GM23338 (cell line): ENCODE measurements around the gene VPS45. TPM values are rescaled to one million over a fixed set of nuclear protein-coding genes. Genes with fewer than 3 reads are reported as not detected.

Experiments used
- ATAC-seq: fragments of 200-7000 bp; cut with Tn5 transposase; 3 replicates; pipeline ENCODE4 v1.9.1; 2020
- DNase-seq: peaks from one replicate; pipeline ENCODE4 v3.0.0-alpha.2; 2015; ENCODE audit warnings: low spot score
- H2AFZ ChIP-seq: fragments of 200-600 bp; sonication (generic); 2 replicates; pipeline ENCODE4 v1.8.0; 2016; ENCODE audit warnings: antibody characterized with exemption, mild to moderate bottlenecking, moderate library complexity
- H3F3A ChIP-seq: fragments of 200-600 bp; sonication (generic); replicated peaks from 2 replicates; pipeline ENCODE4 v1.8.0; 2017; ENCODE audit warnings: antibody characterized with exemption, mixed run types, low read depth
- H3K27ac ChIP-seq: fragments of 200-600 bp; sonication (generic); 2 replicates; pipeline ENCODE4 v1.6.1; 2016; ENCODE audit warnings: low read depth
- H3K27me3 ChIP-seq: fragments of 200-600 bp; sonication (generic); 2 replicates; pipeline ENCODE4 v1.8.0; 2016; ENCODE audit warnings: mild to moderate bottlenecking, mixed run types, moderate library complexity; ENCODE audit not compliant: insufficient read depth
- H3K36me3 ChIP-seq: fragments of 200-600 bp; sonication (generic); 2 replicates; pipeline ENCODE4 v1.8.0; 2016; ENCODE audit warnings: mild to moderate bottlenecking; ENCODE audit not compliant: insufficient read depth
- H3K4me1 ChIP-seq: fragments of 200-600 bp; sonication (generic); 2 replicates; pipeline ENCODE4 v1.8.0; 2016; ENCODE audit warnings: mild to moderate bottlenecking, moderate library complexity; ENCODE audit not compliant: insufficient read depth
- H3K4me2 ChIP-seq: fragments of 200-600 bp; sonication (generic); 2 replicates; pipeline ENCODE4 v1.7.1; 2017; ENCODE audit warnings: mixed run types
- H3K4me3 ChIP-seq: fragments of 200-600 bp; sonication (generic); 2 replicates; pipeline ENCODE4 v1.6.1; 2016; ENCODE audit warnings: mixed run types
- H3K79me2 ChIP-seq: fragments of 200-600 bp; sonication (generic); replicated peaks from 2 replicates; pipeline ENCODE4 v1.8.0; 2017; ENCODE audit warnings: mild to moderate bottlenecking; ENCODE audit not compliant: insufficient read depth
- H3K9me2 ChIP-seq: fragments of 200-600 bp; sonication (generic); 2 replicates; pipeline ENCODE4 v1.8.0; 2017; ENCODE audit not compliant: insufficient read depth
- H4K20me1 ChIP-seq: fragments of 200-600 bp; sonication (generic); replicated peaks from 2 replicates; pipeline ENCODE4 v1.8.0; 2017; ENCODE audit warnings: mild to moderate bottlenecking; ENCODE audit not compliant: insufficient read depth
- H3K27ac Mint-ChIP-seq: 2 replicates; pipeline ENCODE4 v1.8.0; 2020; ENCODE audit warnings: inconsistent platforms, mild to moderate bottlenecking, moderate library complexity, mixed read lengths
- H3K27me3 Mint-ChIP-seq: 3 replicates; pipeline ENCODE4 v1.8.0; 2022; ENCODE audit warnings: low read depth, mild to moderate bottlenecking, moderate library complexity, mixed read lengths, inconsistent platforms; ENCODE audit not compliant: insufficient read depth, poor library complexity
- H3K36me3 Mint-ChIP-seq: 3 replicates; pipeline ENCODE4 v1.8.0; 2021; ENCODE audit warnings: low read depth, mild to moderate bottlenecking, inconsistent platforms, moderate library complexity, mixed read lengths
- H3K4me1 Mint-ChIP-seq: 3 replicates; pipeline ENCODE4 v1.8.0; 2020; ENCODE audit warnings: mild to moderate bottlenecking, inconsistent platforms, mixed read lengths
- H3K4me3 Mint-ChIP-seq: 3 replicates; pipeline ENCODE4 v1.8.0; 2021; ENCODE audit warnings: moderate library complexity, mild to moderate bottlenecking, inconsistent platforms, mixed read lengths
- H3K9me3 Mint-ChIP-seq: 3 replicates; pipeline ENCODE4 v1.8.0; 2020; ENCODE audit warnings: moderate library complexity, mild to moderate bottlenecking, inconsistent platforms, mixed read lengths
- ETS1 ChIP-seq: IDR thresholded peaks from 2 replicates; pipeline ENCODE4 v1.6.1; 2016; ENCODE audit warnings: antibody characterized with exemption
- EZH2 ChIP-seq: fragments of 200-600 bp; sonication (generic); IDR thresholded peaks from one replicate; pipeline ENCODE4 v1.8.0; 2017; ENCODE audit warnings: antibody characterized with exemption, mild to moderate bottlenecking, low read depth; ENCODE audit not compliant: unreplicated experiment
- JUNB ChIP-seq: IDR thresholded peaks from one replicate; pipeline ENCODE4 v1.6.1; 2016; ENCODE audit warnings: antibody characterized with exemption; ENCODE audit not compliant: unreplicated experiment
- POLR2AphosphoS5 ChIP-seq: IDR thresholded peaks from 2 replicates; pipeline ENCODE4 v1.6.1; 2016; ENCODE audit warnings: antibody characterized with exemption, low read depth
- REST ChIP-seq: IDR thresholded peaks from one replicate; pipeline ENCODE4 v1.6.1; 2018; ENCODE audit warnings: antibody characterized with exemption; ENCODE audit not compliant: unreplicated experiment
- STAT1 ChIP-seq: IDR thresholded peaks from one replicate; pipeline ENCODE4 v1.6.1; 2016; ENCODE audit warnings: antibody characterized with exemption; ENCODE audit not compliant: unreplicated experiment
- ZNF114 ChIP-seq: fragments of 250-450 bp; sonication (Bioruptor Pico); IDR thresholded peaks from 2 replicates; pipeline ENCODE4 v1.5.0; 2020; ENCODE audit warnings: mild to moderate bottlenecking, moderate library complexity
- polyA plus RNA-seq: library from polyadenylated mRNA; unstranded; fragments of >200 nt; fragmentation: Nextera tagmentation; extraction: Ambion mirVana; gene quantifications from 2 replicates; pipeline ENCODE4 v1.2.1, GENCODE V29; 2016
- total RNA-seq: library from RNA; depleted of rRNA; stranded (reverse); fragments of >200 nt; shearing (Covaris generic); gene quantifications from 2 replicates; pipeline ENCODE4 v1.2.3, GENCODE V29; 2014
- TF ChIP-seq, protein P1 (sequence below): fragments of 250-450 bp; sonication (Bioruptor Pico); IDR thresholded peaks from 2 replicates; pipeline ENCODE4 v1.5.0; 2020; ENCODE audit warnings: mild to moderate bottlenecking, moderate library complexity

VPS45 gene
- total and polyA plus RNA-seq, 2 experiments from 2014 or later, result 23.5 to 37.5 TPM

DNA sequence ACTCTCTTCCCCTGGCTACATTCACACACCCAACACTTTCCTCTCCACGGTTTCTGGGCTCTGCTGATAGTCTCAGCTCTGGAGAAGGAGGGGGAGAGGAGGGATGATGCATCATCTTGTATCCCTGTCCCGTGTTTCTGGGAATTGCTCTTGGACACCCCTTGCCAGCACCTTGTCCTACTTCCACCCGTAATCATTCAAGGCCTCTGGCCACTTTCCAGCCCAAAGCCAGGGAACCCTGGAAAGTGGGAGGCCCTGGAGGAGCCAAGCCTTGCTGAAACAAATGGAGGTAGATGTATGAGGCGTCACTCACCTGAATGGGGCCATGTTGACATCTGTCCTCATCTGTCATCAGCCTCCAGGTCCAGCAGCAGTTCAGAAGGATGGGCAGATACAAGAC is 86.6 kb downstream of the VPS45 start (continued):
- TF ChIP-seq, protein P1, sequence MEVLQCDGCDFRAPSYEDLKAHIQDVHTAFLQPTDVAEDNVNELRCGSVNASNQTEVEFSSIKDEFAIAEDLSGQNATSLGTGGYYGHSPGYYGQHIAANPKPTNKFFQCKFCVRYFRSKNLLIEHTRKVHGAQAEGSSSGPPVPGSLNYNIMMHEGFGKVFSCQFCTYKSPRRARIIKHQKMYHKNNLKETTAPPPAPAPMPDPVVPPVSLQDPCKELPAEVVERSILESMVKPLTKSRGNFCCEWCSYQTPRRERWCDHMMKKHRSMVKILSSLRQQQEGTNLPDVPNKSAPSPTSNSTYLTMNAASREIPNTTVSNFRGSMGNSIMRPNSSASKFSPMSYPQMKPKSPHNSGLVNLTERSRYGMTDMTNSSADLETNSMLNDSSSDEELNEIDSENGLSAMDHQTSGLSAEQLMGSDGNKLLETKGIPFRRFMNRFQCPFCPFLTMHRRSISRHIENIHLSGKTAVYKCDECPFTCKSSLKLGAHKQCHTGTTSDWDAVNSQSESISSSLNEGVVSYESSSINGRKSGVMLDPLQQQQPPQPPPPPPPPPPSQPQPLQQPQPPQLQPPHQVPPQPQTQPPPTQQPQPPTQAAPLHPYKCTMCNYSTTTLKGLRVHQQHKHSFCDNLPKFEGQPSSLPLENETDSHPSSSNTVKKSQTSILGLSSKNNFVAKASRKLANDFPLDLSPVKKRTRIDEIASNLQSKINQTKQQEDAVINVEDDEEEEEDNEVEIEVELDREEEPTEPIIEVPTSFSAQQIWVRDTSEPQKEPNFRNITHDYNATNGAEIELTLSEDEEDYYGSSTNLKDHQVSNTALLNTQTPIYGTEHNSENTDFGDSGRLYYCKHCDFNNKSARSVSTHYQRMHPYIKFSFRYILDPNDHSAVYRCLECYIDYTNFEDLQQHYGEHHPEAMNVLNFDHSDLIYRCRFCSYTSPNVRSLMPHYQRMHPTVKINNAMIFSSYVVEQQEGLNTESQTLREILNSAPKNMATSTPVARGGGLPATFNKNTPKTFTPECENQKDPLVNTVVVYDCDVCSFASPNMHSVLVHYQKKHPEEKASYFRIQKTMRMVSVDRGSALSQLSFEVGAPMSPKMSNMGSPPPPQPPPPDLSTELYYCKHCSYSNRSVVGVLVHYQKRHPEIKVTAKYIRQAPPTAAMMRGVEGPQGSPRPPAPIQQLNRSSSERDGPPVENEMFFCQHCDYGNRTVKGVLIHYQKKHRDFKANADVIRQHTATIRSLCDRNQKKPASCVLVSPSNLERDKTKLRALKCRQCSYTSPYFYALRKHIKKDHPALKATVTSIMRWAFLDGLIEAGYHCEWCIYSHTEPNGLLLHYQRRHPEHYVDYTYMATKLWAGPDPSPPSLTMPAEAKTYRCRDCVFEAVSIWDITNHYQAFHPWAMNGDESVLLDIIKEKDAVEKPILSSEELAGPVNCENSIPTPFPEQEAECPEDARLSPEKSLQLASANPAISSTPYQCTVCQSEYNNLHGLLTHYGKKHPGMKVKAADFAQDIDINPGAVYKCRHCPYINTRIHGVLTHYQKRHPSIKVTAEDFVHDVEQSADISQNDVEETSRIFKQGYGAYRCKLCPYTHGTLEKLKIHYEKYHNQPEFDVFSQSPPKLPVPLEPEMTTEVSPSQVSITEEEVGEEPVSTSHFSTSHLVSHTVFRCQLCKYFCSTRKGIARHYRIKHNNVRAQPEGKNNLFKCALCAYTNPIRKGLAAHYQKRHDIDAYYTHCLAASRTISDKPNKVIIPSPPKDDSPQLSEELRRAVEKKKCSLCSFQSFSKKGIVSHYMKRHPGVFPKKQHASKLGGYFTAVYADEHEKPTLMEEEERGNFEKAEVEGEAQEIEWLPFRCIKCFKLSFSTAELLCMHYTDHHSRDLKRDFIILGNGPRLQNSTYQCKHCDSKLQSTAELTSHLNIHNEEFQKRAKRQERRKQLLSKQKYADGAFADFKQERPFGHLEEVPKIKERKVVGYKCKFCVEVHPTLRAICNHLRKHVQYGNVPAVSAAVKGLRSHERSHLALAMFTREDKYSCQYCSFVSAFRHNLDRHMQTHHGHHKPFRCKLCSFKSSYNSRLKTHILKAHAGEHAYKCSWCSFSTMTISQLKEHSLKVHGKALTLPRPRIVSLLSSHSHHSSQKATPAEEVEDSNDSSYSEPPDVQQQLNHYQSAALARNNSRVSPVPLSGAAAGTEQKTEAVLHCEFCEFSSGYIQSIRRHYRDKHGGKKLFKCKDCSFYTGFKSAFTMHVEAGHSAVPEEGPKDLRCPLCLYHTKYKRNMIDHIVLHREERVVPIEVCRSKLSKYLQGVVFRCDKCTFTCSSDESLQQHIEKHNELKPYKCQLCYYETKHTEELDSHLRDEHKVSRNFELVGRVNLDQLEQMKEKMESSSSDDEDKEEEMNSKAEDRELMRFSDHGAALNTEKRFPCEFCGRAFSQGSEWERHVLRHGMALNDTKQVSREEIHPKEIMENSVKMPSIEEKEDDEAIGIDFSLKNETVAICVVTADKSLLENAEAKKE (CRISPR knock-in tag), result no peak
- no peak for TF ChIP-seq POLR2AphosphoS5
- no peak for TF ChIP-seq STAT1
- no peak for TF ChIP-seq EZH2
- no peak for TF ChIP-seq ZNF114 (CRISPR knock-in tag)

- H3K4me3 ChIP-seq, result no peak overlapping the region
- Mint-ChIP-seq H3K9me3 (no peaks in the 10 kb centered on the region), H3K27ac (no peak overlapping the region), H3K36me3 (peaks cover 76% of the 10 kb centered on the region), H3K27me3 (peaks cover 5% of the 10 kb centered on the region), H3K4me1 (peaks cover 17% of the 10 kb centered on the region), H3K4me3 (no peak overlapping the region; the same call in 2 of the 3 replicates)
- ATAC-seq (no peak), DNase-seq (no peak)
- no peaks in the 10 kb centered on the region for H3F3A ChIP-seq
- H3K79me2 ChIP-seq, result peaks cover 15% of the 10 kb centered on the region
- no peaks in the 10 kb centered on the region for H3K9me2 ChIP-seq
- H2AFZ ChIP-seq, result no peak overlapping the region
- H4K20me1 ChIP-seq, result peaks cover 4% of the 10 kb centered on the region; the same call in 1 of the 2 replicates
- H3K27ac ChIP-seq, result no peak overlapping the region
- peaks cover 12% of the 10 kb centered on the region for H3K4me1 ChIP-seq
- H3K36me3 ChIP-seq, result peaks cover 30% of the 10 kb centered on the region
- H3K4me2 ChIP-seq, result no peak overlapping the region
- peaks cover 12% of the 10 kb centered on the region for H3K27me3 ChIP-seq
- TF ChIP-seq REST (no peak), JUNB (no peak), POLR2AphosphoS5 (no peak), EZH2 (no peak), ETS1 (no peak)
Observed at GRCh38 chr1:150155413-150156071, 88.0 kb downstream of the VPS45 start.
